Fibroblast of skin of right biceps (primary cell): Measurements from ENCODE around the gene FBXL22.
"Not testable (repeated sequence)": the region's sequence is repeated elsewhere in the genome, so short reads cannot be mapped to it uniquely, and the experiment has no call there.

Source experiments
- DNase-seq: peaks from one replicate; pipeline ENCODE4 v3.0.0-alpha.2; 2013

Gene FBXL22

GRCh38 chr15:63617627-63618026 lies 20.4 kb downstream of the FBXL22 start:
- not testable (repeated sequence) for DNase-seq

GRCh38 chr15:63620760-63621159 lies 23.6 kb downstream of the FBXL22 start:
- DNase-seq, result not testable (repeated sequence)

DNA sequence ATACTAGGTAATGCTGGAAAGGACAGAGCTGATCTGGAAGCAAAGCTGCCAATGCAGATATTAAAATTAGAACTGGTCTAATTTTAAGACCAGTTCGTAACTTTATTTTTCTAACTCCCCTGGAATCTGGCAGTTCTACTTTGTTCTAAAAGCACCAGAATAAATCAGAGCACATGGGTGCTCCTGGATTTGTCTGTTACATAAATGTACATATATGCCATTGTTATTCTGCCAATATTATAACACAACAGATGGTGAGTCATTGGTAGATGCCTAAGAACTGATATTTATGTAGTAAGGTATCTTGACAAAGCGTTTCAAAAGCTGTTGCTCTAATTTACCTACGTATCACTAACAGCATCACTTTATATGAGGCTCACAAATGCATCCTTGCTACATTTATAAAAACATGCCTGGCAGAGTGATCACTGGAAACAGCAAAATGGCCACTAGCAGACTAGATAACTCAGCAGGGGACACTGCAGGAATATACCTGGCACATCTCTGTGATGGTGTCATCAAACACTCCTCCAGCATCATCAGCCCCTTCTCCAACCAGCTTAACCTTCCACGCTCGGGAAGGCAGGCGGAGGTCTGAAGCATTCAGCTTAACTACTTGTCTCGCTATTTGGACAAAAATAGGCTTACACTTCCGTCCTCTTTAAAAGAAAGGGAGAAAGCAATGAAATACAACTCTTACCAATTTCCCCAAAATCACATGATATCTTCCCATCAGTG lies 26.2 kb downstream of the FBXL22 start:
- DNase-seq, result no peak

DNA sequence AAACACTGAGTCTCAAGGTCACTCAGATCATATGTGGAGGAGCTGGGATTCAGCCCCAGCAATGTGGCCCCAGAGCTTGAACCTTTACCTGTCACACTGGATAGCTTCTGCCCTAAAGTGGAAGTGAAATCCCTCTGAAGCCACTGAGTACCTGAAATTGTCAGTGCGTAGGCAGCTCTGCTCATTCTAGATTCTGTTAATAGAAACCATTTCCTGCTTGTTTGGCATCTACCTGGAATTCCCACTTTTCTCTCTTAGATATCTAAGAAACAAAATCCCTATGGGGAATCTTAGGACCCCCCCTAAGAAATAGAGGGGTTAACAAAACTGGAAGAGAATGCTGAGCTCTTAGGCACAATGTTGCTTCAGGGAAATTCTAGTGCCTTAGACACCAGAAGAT lies 29.8 kb downstream of the FBXL22 start:
- DNase-seq, result no peak

DNA sequence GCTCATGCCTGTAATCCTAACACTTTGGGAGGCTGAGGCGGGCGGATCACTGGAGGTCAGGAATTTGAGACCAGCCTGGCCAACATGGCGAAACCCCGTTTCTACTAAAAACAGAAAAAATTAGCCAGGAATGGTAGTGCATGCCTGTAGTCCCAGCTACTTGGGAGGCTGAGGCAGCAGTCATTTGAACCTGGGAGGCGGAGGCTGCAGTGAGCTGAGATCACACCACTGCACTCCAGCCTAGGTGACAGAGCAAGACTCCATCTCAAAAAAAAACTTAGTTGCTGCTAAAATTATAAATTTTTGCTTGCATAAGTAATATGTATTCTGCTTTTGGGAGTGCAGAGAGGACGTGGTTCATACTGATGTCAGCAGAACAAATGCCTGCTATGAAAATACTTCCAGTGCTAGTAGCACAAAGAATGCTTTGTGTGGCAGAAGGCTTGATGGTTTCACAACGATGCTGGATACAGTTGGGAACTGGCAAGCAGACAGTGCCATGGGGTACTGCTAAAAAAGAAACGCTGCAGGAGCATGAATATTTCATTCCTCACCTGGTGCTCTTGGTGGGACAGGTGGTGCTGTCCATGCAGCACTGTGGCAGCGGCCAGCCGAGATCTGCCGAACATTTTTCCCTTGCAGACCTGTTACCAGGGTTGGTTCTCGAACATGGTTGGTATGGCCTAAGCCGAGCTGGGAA lies 31.1 kb downstream of the FBXL22 start:
- DNase-seq, result no peak

DNA sequence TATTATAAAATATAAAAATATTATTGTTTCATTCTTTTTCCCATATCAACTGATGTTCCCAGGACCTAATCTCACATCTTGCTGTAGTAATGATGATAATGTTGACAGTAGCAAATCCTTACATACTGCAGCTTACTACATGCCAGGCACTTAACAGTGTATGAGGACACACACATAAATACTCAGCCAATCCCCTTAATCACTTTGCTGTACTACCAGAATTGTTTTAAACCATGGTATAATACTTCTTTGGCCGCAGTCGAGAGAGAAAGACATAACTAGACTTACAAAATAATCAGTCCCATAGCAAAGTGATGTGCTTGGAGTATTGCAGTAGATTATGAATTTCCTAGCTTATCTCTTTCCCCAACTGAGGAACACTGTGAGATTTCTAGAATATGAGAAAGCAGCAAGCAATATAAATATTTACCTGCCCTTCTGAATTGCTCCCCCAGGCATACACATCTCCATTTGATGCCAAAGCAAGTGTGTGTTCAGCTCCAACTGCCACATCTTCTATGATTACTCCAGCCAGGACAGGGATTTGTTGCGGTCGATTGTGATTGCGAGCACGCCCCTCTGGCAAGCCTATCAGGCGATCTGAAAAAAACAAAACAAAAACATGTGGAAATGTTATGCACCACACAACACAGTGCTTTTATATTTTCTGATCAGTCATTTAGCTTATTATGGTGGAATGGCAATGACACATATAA lies 33.0 kb downstream of the FBXL22 start:
- DNase-seq, result no peak

DNA sequence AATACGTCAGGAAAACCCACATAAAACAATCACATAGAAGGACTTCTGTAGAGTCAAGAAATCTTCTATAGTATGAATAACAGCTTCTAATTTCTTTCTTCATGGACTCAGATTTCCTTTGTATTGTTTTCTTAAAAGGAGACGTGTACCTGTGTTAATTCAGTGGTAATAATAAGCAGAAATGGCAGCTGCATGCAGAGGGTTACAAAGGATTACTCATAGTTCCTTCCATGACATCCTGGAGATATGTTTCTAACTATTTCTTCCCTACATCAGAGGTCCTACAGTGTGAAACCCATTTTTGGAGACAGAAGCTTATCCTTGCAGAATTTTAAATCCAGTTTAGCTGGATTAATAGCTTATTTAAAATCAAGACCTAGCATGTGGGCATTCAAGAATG lies 36.1 kb downstream of the FBXL22 start:
- no peak for DNase-seq

GRCh38 chr15:63634154-63634553 lies 37.0 kb downstream of the FBXL22 start:
- peak; percentile 38 for DNase-seq

GRCh38 chr15:63636518-63637061 lies 39.4 kb downstream of the FBXL22 start:
- DNase-seq, result no peak

DNA sequence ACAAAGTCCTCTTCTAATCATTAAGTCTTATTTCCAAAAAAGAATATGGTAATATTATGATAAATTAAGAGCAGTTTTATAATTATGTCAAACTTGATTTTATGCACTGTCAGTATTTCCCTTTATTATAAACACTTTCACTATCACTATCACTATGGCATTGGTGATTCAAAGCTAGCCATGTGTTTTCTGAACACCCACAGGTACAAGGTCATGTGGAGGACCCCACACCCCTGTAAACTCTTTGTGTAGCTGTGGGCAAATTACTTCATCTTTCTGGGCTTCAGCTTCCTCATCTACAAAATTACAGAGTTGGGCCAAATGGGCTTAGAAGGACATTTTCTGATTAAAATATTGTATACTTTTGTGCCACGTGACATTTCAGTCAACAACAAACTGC lies 41.7 kb downstream of the FBXL22 start:
- DNase-seq, result no peak

DNA sequence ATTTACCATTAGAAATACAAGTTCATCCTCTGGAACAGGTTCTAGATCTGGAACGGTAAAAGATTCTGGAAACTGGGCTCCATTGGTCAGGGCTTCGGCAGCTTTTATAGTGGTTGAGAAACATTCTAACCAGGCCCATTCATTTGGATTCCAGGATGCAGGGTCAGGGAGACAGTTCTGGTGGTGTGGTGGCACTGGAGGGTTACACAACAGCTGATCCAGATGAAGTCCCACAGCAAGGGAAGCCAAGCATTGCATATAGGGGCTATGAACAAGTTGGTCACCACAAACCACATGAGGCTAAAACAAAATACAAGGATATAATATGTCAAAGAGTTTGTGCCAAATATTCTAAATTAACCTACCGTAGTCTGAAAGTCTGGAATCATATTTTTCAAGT lies 43.0 kb downstream of the FBXL22 start:
- DNase-seq, result no peak
